HepG2 (cell line): Measurements from ENCODE around the gene RRBP1. TPM values are rescaled to one million over a fixed set of nuclear protein-coding genes. Genes with fewer than 3 reads are reported as not detected.

Experiments
- ATAC-seq: fragments of 200-7000 bp; cut with Tn5 transposase; 3 replicates; pipeline ENCODE4 v1.9.1; 2020; ENCODE audit warnings: mild to moderate bottlenecking, moderate library complexity
- BruUV-seq: library from RNA; stranded (reverse); fragments of 400-500 nt; replicated peaks from 2 replicates; lab custom pipeline; 2021; lab: Mats Ljungman, UMichigan
- CTCF ChIA-PET: fragments of 300-600 bp; formaldehyde crosslinking; extraction: SDS; loops from one replicate; lab custom pipeline; 2021; ENCODE audit warnings: low total read pairs, inconsistent platforms, low intra/inter-chr PET ratio; lab: Yijun Ruan, JAX
- POLR2A ChIA-PET: fragments of 350-600 bp; sonication (Branson Sonifier 250); formaldehyde crosslinking; loops from one replicate; lab custom pipeline; 2020; ENCODE audit warnings: antibody characterized with exemption, inconsistent platforms; lab: Yijun Ruan, JAX
- DNase-seq: peaks from one replicate; pipeline ENCODE4 v3.0.0-alpha.2; 2015; ENCODE audit warnings: low spot score
- FAIRE-seq: peaks from 3 replicates; lab custom pipeline; 2011; peaks lifted over from hg19 to GRCh38; lab: Jason Lieb, UNC
- H2AFZ ChIP-seq: one replicate; pipeline ENCODE4 v1.6.1; 2011; ENCODE audit warnings: low read length, inconsistent platforms
- H3K27ac ChIP-seq: fragments of 300-600 bp; 3 replicates; pipeline ENCODE4 v1.8.0; 2011; ENCODE audit warnings: mixed run types, mild to moderate bottlenecking, mixed read lengths, low read length, inconsistent platforms; ENCODE audit not compliant: insufficient read depth; ENCODE audit errors: extremely low read length
- H3K27me3 ChIP-seq, 2 experiments: fragments of 200-600 bp in 1 of 2; 2 replicates in 1 of 2; 3 replicates in 1 of 2; pipeline versions ENCODE4 v1.6.0 to v1.8.0; 2011; ENCODE audit warnings: low read length in 2 of 2, mild to moderate bottlenecking in 2 of 2, moderate library complexity in 2 of 2, inconsistent platforms in 1 of 2; ENCODE audit not compliant: insufficient read depth in 2 of 2, control insufficient read depth in 1 of 2
- H3K36me3 ChIP-seq, 2 experiments: fragments of 200-600 bp in 1 of 2; replicated peaks in 1 of 2; 2 replicates in 1 of 2; 3 replicates in 1 of 2; pipeline versions ENCODE4 v1.5.1 to v1.8.0; 2011; ENCODE audit warnings: low read length in 2 of 2, inconsistent platforms in 1 of 2; ENCODE audit not compliant: insufficient read depth in 2 of 2, control insufficient read depth in 1 of 2
- H3K4me1 ChIP-seq: 2 replicates; pipeline ENCODE4 v1.5.1; 2012; ENCODE audit warnings: low read length, inconsistent platforms; ENCODE audit not compliant: insufficient read depth
- H3K4me2 ChIP-seq: 2 replicates; pipeline ENCODE4 v1.6.0; 2011; ENCODE audit warnings: low read depth, low read length, inconsistent platforms
- H3K4me3 ChIP-seq, 3 experiments: fragments of 200-600 bp in 1 of 3; sonication (generic), shearing (Covaris generic) in 1 of 3; replicated peaks in 1 of 3; 2 replicates each; pipeline ENCODE4 v1.5.1; 2011 to 2016; ENCODE audit warnings: low read length in 3 of 3, inconsistent platforms in 2 of 3, low read depth in 2 of 3, mild to moderate bottlenecking in 2 of 3, control low read depth in 1 of 3, mixed read lengths in 1 of 3; ENCODE audit not compliant: insufficient read depth in 1 of 3
- H3K79me2 ChIP-seq: one replicate; pipeline ENCODE4 v1.6.1; 2011; ENCODE audit warnings: low read length, inconsistent platforms; ENCODE audit not compliant: insufficient read depth
- H3K9ac ChIP-seq: 2 replicates; pipeline ENCODE4 v1.6.0; 2011; ENCODE audit warnings: mild to moderate bottlenecking, low read depth, low read length, inconsistent platforms; ENCODE audit not compliant: insufficient read depth
- H3K9me3 ChIP-seq: 2 replicates; pipeline ENCODE4 v1.5.1; 2012; ENCODE audit warnings: mild to moderate bottlenecking, low read length
- H4K20me1 ChIP-seq: 2 replicates; pipeline ENCODE4 v1.6.0; 2011; ENCODE audit warnings: inconsistent platforms, mild to moderate bottlenecking, low read length, moderate library complexity; ENCODE audit not compliant: insufficient read depth
- ARID5B ChIP-seq: IDR thresholded peaks from 2 replicates; pipeline ENCODE4 v1.4.0; 2020; ENCODE audit warnings: mild to moderate bottlenecking, missing genetic modification reagents
- BCL6 ChIP-seq: IDR thresholded peaks from 2 replicates; pipeline ENCODE4 v1.6.1; 2016; ENCODE audit warnings: missing genetic modification reagents, missing compliant biosample characterization
- CCDC6 ChIP-seq: sonication (generic); formaldehyde crosslinking; IDR thresholded peaks from 2 replicates; pipeline ENCODE4 v1.8.1; 2022; ENCODE audit warnings: mild to moderate bottlenecking, missing genetic modification reagents, moderate library complexity
- ESRRA ChIP-seq: sonication (generic); formaldehyde crosslinking; IDR thresholded peaks from 2 replicates; pipeline ENCODE4 v1.5.1; 2020; ENCODE audit warnings: mild to moderate bottlenecking, low read depth, missing genetic modification reagents
- GATAD2A ChIP-seq: IDR thresholded peaks from 2 replicates; pipeline ENCODE4 v1.6.1; 2016
- MED8 ChIP-seq: sonication (generic); formaldehyde crosslinking; IDR thresholded peaks from 2 replicates; pipeline ENCODE4 v1.8.1; 2023; ENCODE audit warnings: mild to moderate bottlenecking, missing genetic modification reagents; ENCODE audit not compliant: insufficient replicate concordance
- NFIB ChIP-seq: sonication (generic); formaldehyde crosslinking; IDR thresholded peaks from 2 replicates; pipeline ENCODE4 v1.9.0; 2021; ENCODE audit warnings: missing genetic modification reagents, mild to moderate bottlenecking, borderline replicate concordance
- RBFOX2 ChIP-seq: fragments of 200-400 bp; formaldehyde crosslinking; IDR thresholded peaks from 2 replicates; pipeline ENCODE4 v1.6.1; 2017; ENCODE audit warnings: low read depth, mild to moderate bottlenecking, low read length
- TEAD3 ChIP-seq: optimal IDR thresholded peaks from 2 replicates; pipeline ENCODE3; 2016; ENCODE audit warnings: borderline replicate concordance
- YEATS4 ChIP-seq: sonication (generic); formaldehyde crosslinking; IDR thresholded peaks from 2 replicates; pipeline ENCODE4 v1.4.0; 2020; ENCODE audit warnings: missing genetic modification reagents, borderline replicate concordance
- ZBTB49 ChIP-seq: sonication (generic); formaldehyde crosslinking; IDR thresholded peaks from 2 replicates; pipeline ENCODE4 v1.4.0; 2020; ENCODE audit warnings: missing genetic modification reagents, borderline replicate concordance
- ZFP36L2 ChIP-seq: sonication (generic); formaldehyde crosslinking; IDR thresholded peaks from 2 replicates; pipeline ENCODE4 v1.4.0; 2020; ENCODE audit warnings: missing genetic modification reagents
- ZNF276 ChIP-seq: sonication (generic); formaldehyde crosslinking; IDR thresholded peaks from 2 replicates; pipeline ENCODE4 v1.4.0; 2020; ENCODE audit warnings: mild to moderate bottlenecking, low read depth, missing genetic modification reagents
- ZNF530 ChIP-seq: sonication (generic); formaldehyde crosslinking; IDR thresholded peaks from 2 replicates; pipeline ENCODE4 v1.5.0; 2020; ENCODE audit warnings: low read depth, mild to moderate bottlenecking, missing genetic modification reagents
- ZNF552 ChIP-seq: sonication (generic); formaldehyde crosslinking; IDR thresholded peaks from 2 replicates; pipeline ENCODE4 v1.9.0; 2022; ENCODE audit warnings: missing genetic modification reagents, mild to moderate bottlenecking, borderline replicate concordance
- ZNF709 ChIP-seq: sonication (generic); formaldehyde crosslinking; IDR thresholded peaks from 2 replicates; pipeline ENCODE4 v1.5.0; 2020; ENCODE audit warnings: mild to moderate bottlenecking, missing genetic modification reagents
- ZNF878 ChIP-seq: sonication (generic); formaldehyde crosslinking; IDR thresholded peaks from 2 replicates; pipeline ENCODE4 v1.8.1; 2023; ENCODE audit warnings: mild to moderate bottlenecking, missing genetic modification reagents, moderate library complexity
- WGBS: methylation state at CpG from one replicate; pipeline ENCODE4 v1.1.6; 2017; ENCODE audit warnings: low lambda C conversion rate; 5-methylcytosine and 5-hydroxymethylcytosine counted together
- in situ Hi-C: cut with HindIII; loops from 2 replicates; pipeline ENCODE4 v1.10.0; 2017; ENCODE audit warnings: low pct_unique_long_range_greater_than_20kb; ENCODE audit not compliant: extremely low pct_ligation_motif_present
- intact Hi-C: fragments of 100-400 bp; cut with micrococcal nuclease; formaldehyde crosslinking; loops from one replicate; pipeline ENCODE4 v1.10.0; 2022; ENCODE audit not compliant: unreplicated experiment
- polyA plus RNA-seq, 8 experiments: library from polyadenylated mRNA; depleted of rRNA in 3 of 8; stranded (reverse) in 7 of 8; unstranded in 1 of 8; fragments of >200 nt; fragmentation: Illumina TruSeq in 4 of 8; extraction: Trizol in 4 of 8; gene quantifications; 2 replicates each; pipeline versions ENCODE4 v1.2.1 to v1.2.3, GENCODE V29; 2011 to 2016; ENCODE audit warnings: low read depth in 4 of 8, missing spikeins in 1 of 8, mixed read lengths in 1 of 8; ENCODE audit not compliant: insufficient read depth in 1 of 8
- total RNA-seq, 5 experiments: library from RNA; depleted of rRNA; stranded (reverse); fragments of >200 nt; fragmentation: Illumina TruSeq; extraction: Trizol; gene quantifications; 2 replicates each; pipeline ENCODE4 v1.2.3, GENCODE V29; 2016; ENCODE audit warnings: low read depth in 1 of 5

The RRBP1 gene
- total and polyA plus RNA-seq, 2 of the 13 experiments (the other 11 are each of a cell fraction or from before 2014, with no cell fraction given), result 150 to 222 TPM

- TF ChIP-seq ZNF530 (CRISPR knock-in tag), result no peak
- no peak for TF ChIP-seq ZFP36L2 (CRISPR knock-in tag)
- no peak for TF ChIP-seq CCDC6
- no peak for TF ChIP-seq ZNF276 (CRISPR knock-in tag)
- no peak for TF ChIP-seq MED8
- no peak for TF ChIP-seq GATAD2A (CRISPR knock-in tag)
These were observed 3.7 kb downstream of the RRBP1 start (continued) for GRCh38 chr20:17678295-17678694.

GRCh38 chr20:17676942-17677341 lies 5.1 kb downstream of the RRBP1 start:
- no peaks in the 10 kb centered on the region; a peak in 1 of 5 replicates for H3K27me3 ChIP-seq
- 96% methylated on average over 2 of the region's 2 CpGs for WGBS
- intact Hi-C loops (no loop called here), in situ Hi-C loops (no loop called here)
- H3K36me3 ChIP-seq, result peaks cover 35 to 85% of the 10 kb centered on the region in 2 experiments
- POLR2A ChIA-PET, result interaction anchor here (0.9 to 10.8 kb wide), 7 partner anchors 11 to 183 kb away, joined by 3 to 347 read pairs (median 5); no protein-coding TSS in a partner anchor
- no TSS peak for BruUV-seq
- peaks cover 79% of the 10 kb centered on the region for H3K4me1 ChIP-seq
- no peak overlapping the region for H3K9ac ChIP-seq
- no peak overlapping the region for H3K27ac ChIP-seq
- peak; percentile 55 for DNase-seq
- H3K79me2 ChIP-seq, result peaks cover 90% of the 10 kb centered on the region
- CTCF ChIA-PET, result no interaction called here
- H3K9me3 ChIP-seq, result no peaks in the 10 kb centered on the region
- H4K20me1 ChIP-seq, result peaks cover 89% of the 10 kb centered on the region
- no peak overlapping the region for H3K4me2 ChIP-seq
- ATAC-seq, result no peak
- FAIRE-seq, result no peak
- no peak overlapping the region for H3K4me3 ChIP-seq
- H2AFZ ChIP-seq, result no peak overlapping the region
- TF ChIP-seq ARID5B (CRISPR knock-in tag) (peak; percentile 41; the same call in 1 of the 2 replicates), ZNF709 (CRISPR knock-in tag) (0 out of 2 replicates have a peak, but pooled peaks have one; percentile 12), ZNF552 (no peak), YEATS4 (CRISPR knock-in tag) (no peak), NFIB (CRISPR knock-in tag) (no peak), RBFOX2 (0 out of 2 replicates have a peak, but pooled peaks have one; percentile 31), ZBTB49 (CRISPR knock-in tag) (no peak), TEAD3 (peak; percentile 39), ESRRA (CRISPR knock-in tag) (no peak), BCL6 (peak; percentile 53; the same call in 1 of the 2 replicates), ZNF878 (CRISPR knock-in tag) (no peak)
